PC-3 (cell line): Measurements from ENCODE around the gene TNFAIP3. TPM values are rescaled to one million over a fixed set of nuclear protein-coding genes. Genes with fewer than 3 reads are reported as not detected.

Experiments
- ATAC-seq: fragments of 200-7000 bp; cut with Tn5 transposase; 2 replicates; pipeline ENCODE4 v1.9.1; 2020; ENCODE audit warnings: mild to moderate bottlenecking, moderate library complexity
- BruUV-seq: library from RNA; stranded (reverse); fragments of 400-500 nt; replicated peaks from 2 replicates; lab custom pipeline; 2021; lab: Mats Ljungman, UMichigan
- CTCF ChIA-PET: fragments of 300-600 bp; sonication (Branson Sonifier 250); formaldehyde crosslinking; loops from one replicate; lab custom pipeline; 2022; ENCODE audit warnings: antibody characterized with exemption; lab: Charles Lee
- POLR2A ChIA-PET: fragments of 300-600 bp; sonication (Branson Sonifier 250); formaldehyde crosslinking; loops from one replicate; lab custom pipeline; 2022; ENCODE audit warnings: antibody characterized with exemption; ENCODE audit not compliant: unreplicated experiment; lab: Charles Lee
- DNase-seq: peaks from one replicate; pipeline ENCODE4 v3.0.0-alpha.2; 2015
- H2AFZ ChIP-seq: fragments of 300-600 bp; sonication (generic); 2 replicates; pipeline ENCODE4 v1.6.0; 2016; ENCODE audit warnings: antibody characterized with exemption, low read length
- H3F3A ChIP-seq: fragments of 300-600 bp; sonication (generic); one replicate; pipeline ENCODE4 v1.6.0; 2017; ENCODE audit warnings: antibody characterized with exemption, low read length, control low read depth, mild to moderate bottlenecking; ENCODE audit not compliant: unreplicated experiment
- H3K27ac ChIP-seq: fragments of 300-600 bp; sonication (generic); 2 replicates; pipeline ENCODE4 v1.5.1; 2016; ENCODE audit warnings: mild to moderate bottlenecking, low read length
- H3K27me3 ChIP-seq: fragments of 300-600 bp; sonication (generic); 2 replicates; pipeline ENCODE4 v1.6.1; 2016; ENCODE audit warnings: low read length, mixed read lengths
- H3K36me3 ChIP-seq: fragments of 300-600 bp; sonication (generic); 2 replicates; pipeline ENCODE4 v1.6.1; 2016; ENCODE audit warnings: low read depth, mixed run types, low read length, mixed read lengths
- H3K4me1 ChIP-seq: fragments of 300-600 bp; sonication (generic); 2 replicates; pipeline ENCODE4 v1.5.1; 2016; ENCODE audit warnings: low read length; ENCODE audit not compliant: insufficient read depth
- H3K4me2 ChIP-seq: fragments of 300-600 bp; sonication (generic); 2 replicates; pipeline ENCODE4 v1.6.0; 2016; ENCODE audit warnings: low read length
- H3K4me3 ChIP-seq: fragments of 300-600 bp; sonication (generic); 2 replicates; pipeline ENCODE4 v1.5.1; 2016; ENCODE audit warnings: mild to moderate bottlenecking, low read length, mixed read lengths
- H3K79me2 ChIP-seq: fragments of 300-600 bp; sonication (generic); 2 replicates; pipeline ENCODE4 v1.6.1; 2017; ENCODE audit warnings: low read length, mixed read lengths
- H3K9ac ChIP-seq: fragments of 300-600 bp; sonication (generic); 2 replicates; pipeline ENCODE4 v1.6.0; 2016; ENCODE audit warnings: mild to moderate bottlenecking, low read length
- H3K9me2 ChIP-seq: fragments of 300-600 bp; sonication (generic); replicated peaks from 2 replicates; pipeline ENCODE4 v1.6.1; 2016; ENCODE audit warnings: mixed run types, low read length, mixed read lengths
- H3K9me3 ChIP-seq: fragments of 300-600 bp; sonication (generic); 2 replicates; pipeline ENCODE4 v1.6.1; 2016; ENCODE audit warnings: low read length, mixed read lengths
- H4K20me1 ChIP-seq: fragments of 300-600 bp; sonication (generic); 2 replicates; pipeline ENCODE4 v1.6.1; 2016; ENCODE audit warnings: low read length, mixed read lengths
- EZH2 ChIP-seq: fragments of 300-600 bp; sonication (generic); IDR thresholded peaks from one replicate; pipeline ENCODE4 v1.6.1; 2017; ENCODE audit warnings: antibody characterized with exemption, mild to moderate bottlenecking, low read length; ENCODE audit not compliant: unreplicated experiment
- EZH2phosphoT487 ChIP-seq: fragments of 300-600 bp; sonication (generic); IDR thresholded peaks from 2 replicates; pipeline ENCODE4 v1.6.1; 2018; ENCODE audit warnings: mild to moderate bottlenecking, antibody characterized with exemption, low read length, borderline replicate concordance
- intact Hi-C: fragments of 100-400 bp; cut with micrococcal nuclease; formaldehyde crosslinking; loops from 2 replicates; pipeline ENCODE4 v1.9.0; 2023
- total RNA-seq: library from RNA; depleted of rRNA; stranded (reverse); fragments of >200 nt; gene quantifications from 2 replicates; pipeline ENCODE4 v1.2.3, GENCODE V29; 2014
- TF ChIP-seq, protein P1 (sequence below): fragments of 300-600 bp; sonication (generic); conservative IDR thresholded peaks from 2 replicates; pipeline ENCODE4 v1.5.1; 2017; ENCODE audit warnings: antibody characterized with exemption, low read depth, mild to moderate bottlenecking, low read length

The TNFAIP3 gene
- total RNA-seq, 1 experiment from 2014 or later, result 21.9 TPM

DNA sequence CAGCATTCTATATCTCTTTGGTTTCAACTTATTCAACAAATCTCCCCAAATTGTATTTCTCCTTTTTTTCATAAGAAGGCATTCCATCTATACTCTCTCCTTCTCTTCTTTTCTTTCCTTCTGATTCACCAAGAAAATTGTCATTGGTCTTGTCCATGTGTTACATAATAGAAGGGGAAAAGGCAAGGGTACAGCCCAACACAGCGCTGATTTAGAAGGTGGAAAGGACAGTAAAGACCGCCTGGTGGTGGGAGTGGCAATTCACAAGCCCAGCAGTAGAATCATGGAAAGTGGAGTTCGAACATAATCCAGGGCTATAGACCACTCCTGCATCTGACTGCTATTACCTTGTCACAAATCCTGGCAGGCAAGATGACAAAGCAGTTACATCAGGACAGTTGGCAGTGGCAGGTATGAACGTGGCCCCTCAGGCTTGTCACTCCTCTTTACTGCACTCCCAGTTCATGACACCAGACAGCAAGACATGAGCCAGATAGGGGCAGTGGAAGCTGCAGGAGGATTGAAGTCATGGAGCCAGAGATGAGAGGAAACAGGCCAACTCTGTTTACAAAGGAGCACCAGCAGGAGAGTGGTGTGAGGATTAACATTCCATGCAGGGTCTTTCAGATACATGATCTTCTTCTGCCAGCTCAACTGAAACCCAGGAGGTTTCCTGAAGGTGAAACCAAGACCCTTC, 2.1 kb upstream of the TNFAIP3 start:
- CTCF ChIA-PET, result no interaction called here

GRCh38 chr6:137866200-137866913, 702 bp upstream of the TNFAIP3 start:
- Histone ChIP-seq H3K9me3 (no peaks in the 10 kb centered on the region), H3K4me3 (peak overlapping the region; percentile 75), H3K79me2 (peaks cover 41% of the 10 kb centered on the region), H2AFZ (peak overlapping the region; percentile 92), H3K27ac (peak overlapping the region; percentile 68), H3K4me1 (peaks cover 25% of the 10 kb centered on the region), H3K27me3 (no peaks in the 10 kb centered on the region), H4K20me1 (peaks cover 20% of the 10 kb centered on the region), H3K9me2 (no peaks in the 10 kb centered on the region), H3F3A (no peaks in the 10 kb centered on the region), H3K9ac (peak overlapping the region; percentile 83), H3K4me2 (peak overlapping the region; percentile 88), H3K36me3 (no peaks in the 10 kb centered on the region)
- DNase-seq, result peak; percentile 16
- TF ChIP-seq EZH2, result no peak
- TF ChIP-seq, protein P1, sequence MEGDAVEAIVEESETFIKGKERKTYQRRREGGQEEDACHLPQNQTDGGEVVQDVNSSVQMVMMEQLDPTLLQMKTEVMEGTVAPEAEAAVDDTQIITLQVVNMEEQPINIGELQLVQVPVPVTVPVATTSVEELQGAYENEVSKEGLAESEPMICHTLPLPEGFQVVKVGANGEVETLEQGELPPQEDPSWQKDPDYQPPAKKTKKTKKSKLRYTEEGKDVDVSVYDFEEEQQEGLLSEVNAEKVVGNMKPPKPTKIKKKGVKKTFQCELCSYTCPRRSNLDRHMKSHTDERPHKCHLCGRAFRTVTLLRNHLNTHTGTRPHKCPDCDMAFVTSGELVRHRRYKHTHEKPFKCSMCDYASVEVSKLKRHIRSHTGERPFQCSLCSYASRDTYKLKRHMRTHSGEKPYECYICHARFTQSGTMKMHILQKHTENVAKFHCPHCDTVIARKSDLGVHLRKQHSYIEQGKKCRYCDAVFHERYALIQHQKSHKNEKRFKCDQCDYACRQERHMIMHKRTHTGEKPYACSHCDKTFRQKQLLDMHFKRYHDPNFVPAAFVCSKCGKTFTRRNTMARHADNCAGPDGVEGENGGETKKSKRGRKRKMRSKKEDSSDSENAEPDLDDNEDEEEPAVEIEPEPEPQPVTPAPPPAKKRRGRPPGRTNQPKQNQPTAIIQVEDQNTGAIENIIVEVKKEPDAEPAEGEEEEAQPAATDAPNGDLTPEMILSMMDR, result no peak
- TF ChIP-seq EZH2phosphoT487, result no peak
- ATAC-seq, result peak; percentile 16
- ChIA-PET CTCF (interaction anchor here (0.6 to 1.2 kb wide), 5 partner anchors 18 to 1105 kb away, joined by 3 to 6 read pairs (median 5); no protein-coding TSS in a partner anchor), POLR2A (interaction anchor here (0.5 kb wide), 1 partner anchor 156 kb away, joined by 6 read pairs; no protein-coding TSS in a partner anchor)
- intact Hi-C loops, result loop anchor here (2.0 kb wide), 3 partner anchors 58 to 78 kb away; no protein-coding TSS in a partner anchor
- TSS peak; percentile 95 for BruUV-seq

More for the DNA sequence above, 2.1 kb upstream of the TNFAIP3 start:
- Histone ChIP-seq H2AFZ (no peak overlapping the region), H3K27me3 (no peaks in the 10 kb centered on the region), H4K20me1 (peaks cover 20% of the 10 kb centered on the region), H3K4me1 (peaks cover 17% of the 10 kb centered on the region), H3K4me2 (no peak overlapping the region), H3K4me3 (no peak overlapping the region), H3K9me3 (no peaks in the 10 kb centered on the region), H3K36me3 (no peaks in the 10 kb centered on the region), H3K79me2 (peaks cover 28% of the 10 kb centered on the region), H3F3A (no peaks in the 10 kb centered on the region), H3K9ac (no peak overlapping the region), H3K9me2 (no peaks in the 10 kb centered on the region), H3K27ac (no peak overlapping the region)
- intact Hi-C loops, result no loop called here
- TF ChIP-seq EZH2, result no peak
- no peak for TF ChIP-seq EZH2phosphoT487
- ATAC-seq, result no peak
- no TSS peak for BruUV-seq
- DNase-seq, result no peak
- POLR2A ChIA-PET, result interaction anchor here (0.6 kb wide), 1 partner anchor 437 kb away, joined by 7 read pairs; no protein-coding TSS in a partner anchor
